Caco-2 (cell line): Measurements from ENCODE around the gene LRRN3. TPM values are rescaled to one million over a fixed set of nuclear protein-coding genes. Genes with fewer than 3 reads are reported as not detected.

Experiments used
- BruUV-seq: library from RNA; stranded (reverse); fragments of 400-500 nt; replicated peaks from 2 replicates; lab custom pipeline; 2021; lab: Mats Ljungman, UMichigan
- CTCF ChIA-PET: fragments of 300-600 bp; sonication (Branson Sonifier 250); formaldehyde crosslinking; loops from one replicate; lab custom pipeline; 2022; ENCODE audit warnings: antibody characterized with exemption; lab: Charles Lee
- POLR2A ChIA-PET: fragments of 300-600 bp; sonication (Branson Sonifier 250); formaldehyde crosslinking; loops from one replicate; lab custom pipeline; 2022; ENCODE audit warnings: antibody characterized with exemption; lab: Charles Lee
- DNase-seq, 2 experiments: peaks; one replicate each; pipeline versions ENCODE4 v3.0.0 to v3.0.0-alpha.2; 2020 to 2022
- H3K27me3 ChIP-seq: replicated peaks from 2 replicates; pipeline ENCODE4 v1.6.0; 2011; ENCODE audit warnings: low read length; ENCODE audit not compliant: control insufficient read depth, insufficient read depth
- H3K36me3 ChIP-seq: 2 replicates; pipeline ENCODE4 v1.5.1; 2011; ENCODE audit warnings: low read length; ENCODE audit not compliant: control insufficient read depth, insufficient read depth
- H3K4me1 ChIP-seq: fragments of 250-450 bp; sonication (Bioruptor Pico); 2 replicates; pipeline ENCODE4 v1.5.1; 2020; ENCODE audit warnings: mild to moderate bottlenecking
- H3K4me3 ChIP-seq: 2 replicates; pipeline ENCODE4 v1.5.1; 2011; ENCODE audit warnings: low read depth, mild to moderate bottlenecking, control low read depth, low read length
- H3K9me3 ChIP-seq: fragments of 250-450 bp; sonication (Bioruptor Pico); 2 replicates; pipeline ENCODE4 v1.5.1; 2020; ENCODE audit warnings: mild to moderate bottlenecking, moderate library complexity
- H3K27ac Mint-ChIP-seq: one replicate; pipeline ENCODE4 v1.8.0; 2022; ENCODE audit warnings: mixed read lengths; ENCODE audit not compliant: unreplicated experiment
- H3K27me3 Mint-ChIP-seq: one replicate; pipeline ENCODE4 v1.8.0; 2022; ENCODE audit warnings: mixed read lengths; ENCODE audit not compliant: insufficient read depth, unreplicated experiment
- H3K36me3 Mint-ChIP-seq: one replicate; pipeline ENCODE4 v1.8.0; 2022; ENCODE audit warnings: mild to moderate bottlenecking, mixed read lengths; ENCODE audit not compliant: insufficient read depth, unreplicated experiment
- H3K4me1 Mint-ChIP-seq: one replicate; pipeline ENCODE4 v1.8.0; 2022; ENCODE audit warnings: low read depth, mixed read lengths; ENCODE audit not compliant: unreplicated experiment
- H3K4me3 Mint-ChIP-seq: one replicate; pipeline ENCODE4 v1.8.0; 2022; ENCODE audit warnings: mild to moderate bottlenecking, moderate library complexity, mixed read lengths; ENCODE audit not compliant: unreplicated experiment
- H3K9me3 Mint-ChIP-seq: one replicate; pipeline ENCODE4 v1.8.0; 2022; ENCODE audit warnings: mixed read lengths; ENCODE audit not compliant: unreplicated experiment
- intact Hi-C: fragments of 100-400 bp; cut with micrococcal nuclease; formaldehyde crosslinking; loops from one replicate; pipeline ENCODE4 v1.10.0; 2022; ENCODE audit not compliant: unreplicated experiment
- total RNA-seq: library from RNA; stranded (reverse); gene quantifications from 2 replicates; pipeline ENCODE4 v1.2.3, GENCODE V29; 2022
- TF ChIP-seq, protein P1 (sequence below), 2 experiments: fragments of 200-600 bp in 1 of 2; IDR thresholded peaks; 1 replicate in 1 of 2; 2 replicates in 1 of 2; pipeline versions ENCODE4 v1.5.1 to v1.8.0; 2011 to 2022; ENCODE audit warnings: antibody characterized with exemption in 1 of 2, control low read depth in 1 of 2, inconsistent platforms in 1 of 2, low read depth in 1 of 2, low read length in 1 of 2, mild to moderate bottlenecking in 1 of 2, moderate library complexity in 1 of 2; ENCODE audit not compliant: insufficient read depth in 1 of 2, severe bottlenecking in 1 of 2, unreplicated experiment in 1 of 2

LRRN3 gene
- total RNA-seq, 1 experiment from 2014 or later, result 0.68 TPM

DNA sequence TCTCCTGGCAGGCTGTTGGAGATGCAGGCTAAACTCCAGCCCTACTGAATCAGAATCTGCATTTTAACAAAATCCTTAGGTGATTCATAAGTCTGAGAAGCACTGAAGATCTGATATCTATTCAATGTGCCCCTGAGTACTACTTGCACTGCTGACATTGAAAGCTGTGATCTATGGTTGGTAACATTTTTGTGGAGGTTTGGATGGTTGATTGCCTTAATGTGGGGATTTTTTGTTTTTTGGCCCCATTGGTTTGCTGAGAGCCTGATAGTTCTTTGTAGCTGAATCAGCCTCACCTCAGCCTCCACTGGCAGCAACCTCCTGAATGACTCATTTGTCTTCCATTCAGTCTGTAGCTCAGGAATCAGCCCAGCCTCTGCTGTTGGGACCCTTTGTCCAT lies 14.7 kb upstream of the LRRN3 start:
- Histone ChIP-seq H3K9me3 (no peaks in the 10 kb centered on the region), H3K4me3 (no peak overlapping the region), H3K36me3 (no peaks in the 10 kb centered on the region), H3K27me3 (no peaks in the 10 kb centered on the region), H3K4me1 (peaks cover 25% of the 10 kb centered on the region; the same call in 1 of the 2 replicates)
- Mint-ChIP-seq H3K4me1 (peaks cover 19% of the 10 kb centered on the region), H3K27ac (no peak overlapping the region), H3K36me3 (no peaks in the 10 kb centered on the region), H3K9me3 (no peaks in the 10 kb centered on the region), H3K4me3 (no peak overlapping the region), H3K27me3 (no peaks in the 10 kb centered on the region)
- intact Hi-C loops, result no loop called here
- ChIA-PET CTCF (no interaction called here), POLR2A (no interaction called here)
- DNase-seq, result no peak
- TF ChIP-seq, protein P1, sequence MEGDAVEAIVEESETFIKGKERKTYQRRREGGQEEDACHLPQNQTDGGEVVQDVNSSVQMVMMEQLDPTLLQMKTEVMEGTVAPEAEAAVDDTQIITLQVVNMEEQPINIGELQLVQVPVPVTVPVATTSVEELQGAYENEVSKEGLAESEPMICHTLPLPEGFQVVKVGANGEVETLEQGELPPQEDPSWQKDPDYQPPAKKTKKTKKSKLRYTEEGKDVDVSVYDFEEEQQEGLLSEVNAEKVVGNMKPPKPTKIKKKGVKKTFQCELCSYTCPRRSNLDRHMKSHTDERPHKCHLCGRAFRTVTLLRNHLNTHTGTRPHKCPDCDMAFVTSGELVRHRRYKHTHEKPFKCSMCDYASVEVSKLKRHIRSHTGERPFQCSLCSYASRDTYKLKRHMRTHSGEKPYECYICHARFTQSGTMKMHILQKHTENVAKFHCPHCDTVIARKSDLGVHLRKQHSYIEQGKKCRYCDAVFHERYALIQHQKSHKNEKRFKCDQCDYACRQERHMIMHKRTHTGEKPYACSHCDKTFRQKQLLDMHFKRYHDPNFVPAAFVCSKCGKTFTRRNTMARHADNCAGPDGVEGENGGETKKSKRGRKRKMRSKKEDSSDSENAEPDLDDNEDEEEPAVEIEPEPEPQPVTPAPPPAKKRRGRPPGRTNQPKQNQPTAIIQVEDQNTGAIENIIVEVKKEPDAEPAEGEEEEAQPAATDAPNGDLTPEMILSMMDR (IDR thresholded peaks at IDR 0.05; ENCODE audit: insufficient read depth in 1 of 2, low read depth in 1 of 2, low read length in 1 of 2, severe bottlenecking in 1 of 2, unreplicated experiment in 1 of 2), result no peak
- BruUV-seq, result no TSS peak

DNA sequence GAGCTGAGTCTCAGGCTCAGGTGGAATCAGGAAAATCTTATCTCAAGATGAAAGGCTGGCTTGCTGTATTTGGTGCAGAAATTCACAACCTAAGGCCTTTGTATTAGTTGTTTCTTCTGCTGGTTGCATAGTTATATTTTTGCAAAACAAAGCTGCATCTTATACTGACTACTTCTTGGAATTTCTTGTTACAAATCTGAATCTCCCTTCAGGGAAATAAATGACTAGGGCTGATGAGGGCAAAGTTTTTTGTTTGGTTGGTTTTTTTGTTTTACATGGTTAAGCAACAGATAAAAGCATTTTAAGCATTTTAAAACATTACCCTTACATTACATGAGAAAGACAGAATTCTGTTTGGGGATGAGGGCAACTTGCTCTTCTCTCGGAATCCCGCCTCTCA lies 13.9 kb upstream of the LRRN3 start:
- Histone ChIP-seq H3K27me3 (no peaks in the 10 kb centered on the region), H3K4me1 (peaks cover 23% of the 10 kb centered on the region; the same call in 1 of the 2 replicates), H3K4me3 (no peak overlapping the region), H3K9me3 (no peaks in the 10 kb centered on the region), H3K36me3 (no peaks in the 10 kb centered on the region)
- DNase-seq, result no peak
- Mint-ChIP-seq H3K27me3 (no peaks in the 10 kb centered on the region), H3K27ac (no peak overlapping the region), H3K36me3 (no peaks in the 10 kb centered on the region), H3K4me1 (peaks cover 19% of the 10 kb centered on the region), H3K4me3 (no peak overlapping the region), H3K9me3 (no peaks in the 10 kb centered on the region)
- no TSS peak for BruUV-seq
- ChIA-PET CTCF (no interaction called here), POLR2A (no interaction called here)
- TF ChIP-seq, protein P1 (IDR thresholded peaks at IDR 0.05; ENCODE audit: insufficient read depth in 1 of 2, low read depth in 1 of 2, low read length in 1 of 2, severe bottlenecking in 1 of 2, unreplicated experiment in 1 of 2), result no peak
- intact Hi-C loops, result no loop called here

DNA sequence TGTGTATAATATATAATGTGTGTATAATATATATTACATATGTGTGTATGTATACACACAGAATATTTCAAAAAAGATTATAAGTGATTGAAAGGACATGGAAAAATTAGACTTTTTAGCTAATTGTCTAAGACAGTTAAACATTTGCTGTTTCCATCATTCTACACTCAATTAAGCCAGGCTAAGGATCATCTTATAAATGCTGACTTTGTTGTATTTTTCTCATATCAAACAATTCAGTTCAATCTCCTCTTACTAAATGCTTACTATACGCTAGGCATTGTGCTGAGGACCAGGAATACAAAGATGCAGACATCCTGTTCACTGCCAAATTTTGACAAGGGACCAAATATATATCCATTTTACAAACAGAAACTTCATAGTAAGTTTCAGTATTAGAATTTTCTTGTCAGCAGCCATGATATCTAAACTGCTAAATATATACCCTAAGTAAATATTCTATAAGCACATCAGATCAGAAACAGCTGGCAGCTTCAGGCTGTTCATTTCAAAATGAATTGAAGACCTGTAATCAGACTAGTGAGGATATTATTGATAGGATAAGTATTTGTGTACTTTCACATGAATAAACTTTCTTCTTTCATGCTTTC lies 10.3 kb upstream of the LRRN3 start:
- TF ChIP-seq, protein P1 (IDR thresholded peaks at IDR 0.05; ENCODE audit: insufficient read depth in 1 of 2, low read depth in 1 of 2, low read length in 1 of 2, severe bottlenecking in 1 of 2, unreplicated experiment in 1 of 2), result no peak
- Mint-ChIP-seq H3K9me3 (no peaks in the 10 kb centered on the region), H3K27me3 (no peaks in the 10 kb centered on the region), H3K27ac (no peak overlapping the region), H3K4me3 (no peak overlapping the region), H3K36me3 (no peaks in the 10 kb centered on the region), H3K4me1 (peaks cover 2% of the 10 kb centered on the region)
- DNase-seq, result no peak
- ChIA-PET CTCF (no interaction called here), POLR2A (no interaction called here)
- Histone ChIP-seq H3K27me3 (no peaks in the 10 kb centered on the region), H3K4me1 (0 out of 2 replicates have a peak, but pooled peaks cover 4% of the 10 kb centered on the region), H3K4me3 (no peak overlapping the region), H3K36me3 (no peaks in the 10 kb centered on the region), H3K9me3 (no peaks in the 10 kb centered on the region)
- no TSS peak for BruUV-seq
- intact Hi-C loops, result no loop called here
